GM12801 (cell line): ENCODE measurements around the gene SQOR.

Source experiments
- TF ChIP-seq, protein P1 (sequence below): IDR thresholded peaks from one replicate; pipeline ENCODE4 v1.5.1; 2011; ENCODE audit warnings: control low read depth; ENCODE audit not compliant: insufficient read length; ENCODE audit errors: extremely low read depth

Gene SQOR

DNA sequence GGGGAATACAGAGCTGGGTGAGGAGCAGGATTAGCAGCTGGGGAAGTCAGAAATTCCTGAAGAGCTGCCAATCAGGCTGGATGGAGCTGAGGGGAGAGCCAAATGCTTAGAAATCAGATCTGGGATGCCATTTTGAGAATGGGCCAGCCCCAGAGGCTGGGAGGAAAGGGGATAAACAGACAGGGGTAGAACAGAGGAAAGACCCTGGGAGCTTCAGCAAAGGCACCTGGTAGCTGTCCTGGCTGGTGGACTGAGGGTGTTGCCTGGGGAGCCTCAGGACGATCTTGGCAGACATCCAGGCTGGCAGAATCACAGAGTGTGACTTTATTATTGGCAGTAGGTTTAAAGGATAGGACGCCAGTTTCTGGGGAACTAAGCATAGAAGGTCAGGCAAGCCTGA lies 97.8 kb downstream of the SQOR start:
- TF ChIP-seq, protein P1, sequence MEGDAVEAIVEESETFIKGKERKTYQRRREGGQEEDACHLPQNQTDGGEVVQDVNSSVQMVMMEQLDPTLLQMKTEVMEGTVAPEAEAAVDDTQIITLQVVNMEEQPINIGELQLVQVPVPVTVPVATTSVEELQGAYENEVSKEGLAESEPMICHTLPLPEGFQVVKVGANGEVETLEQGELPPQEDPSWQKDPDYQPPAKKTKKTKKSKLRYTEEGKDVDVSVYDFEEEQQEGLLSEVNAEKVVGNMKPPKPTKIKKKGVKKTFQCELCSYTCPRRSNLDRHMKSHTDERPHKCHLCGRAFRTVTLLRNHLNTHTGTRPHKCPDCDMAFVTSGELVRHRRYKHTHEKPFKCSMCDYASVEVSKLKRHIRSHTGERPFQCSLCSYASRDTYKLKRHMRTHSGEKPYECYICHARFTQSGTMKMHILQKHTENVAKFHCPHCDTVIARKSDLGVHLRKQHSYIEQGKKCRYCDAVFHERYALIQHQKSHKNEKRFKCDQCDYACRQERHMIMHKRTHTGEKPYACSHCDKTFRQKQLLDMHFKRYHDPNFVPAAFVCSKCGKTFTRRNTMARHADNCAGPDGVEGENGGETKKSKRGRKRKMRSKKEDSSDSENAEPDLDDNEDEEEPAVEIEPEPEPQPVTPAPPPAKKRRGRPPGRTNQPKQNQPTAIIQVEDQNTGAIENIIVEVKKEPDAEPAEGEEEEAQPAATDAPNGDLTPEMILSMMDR, result no peak

DNA sequence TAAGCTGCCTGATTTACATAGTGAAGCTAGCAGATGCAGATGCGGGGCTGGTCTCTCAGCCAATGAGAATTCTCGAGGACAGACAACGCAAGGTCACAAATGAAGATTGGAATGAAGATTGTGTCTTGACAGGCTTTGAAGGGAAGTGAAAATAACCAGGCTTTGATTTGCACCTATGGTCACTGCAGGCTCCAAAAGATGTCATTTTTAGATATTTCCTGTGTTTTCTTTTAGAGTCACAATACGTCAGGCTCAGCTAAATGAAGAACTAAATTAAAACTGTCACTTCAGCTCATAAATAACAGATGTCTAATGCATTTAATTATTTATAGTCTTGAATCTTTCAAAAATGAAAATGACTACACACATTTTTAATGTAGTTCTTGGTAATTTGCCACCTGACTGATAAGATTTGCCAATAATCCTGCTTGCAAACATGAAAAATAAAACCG lies 99.5 kb downstream of the SQOR start:
- TF ChIP-seq, protein P1, result no peak
